Fibroblast of villous mesenchyme (primary cell): ENCODE data around the gene CREB3L1. TPM values are rescaled to one million over a fixed set of nuclear protein-coding genes. Genes with fewer than 3 reads are reported as not detected.

ENCODE experiments used
- DNase-seq: peaks from one replicate; pipeline ENCODE4 v3.0.0-alpha.2; 2010; ENCODE audit warnings: low read depth
- H3K4me3 ChIP-seq: 2 replicates; pipeline ENCODE4 v1.5.1; 2011; ENCODE audit warnings: low read depth, mild to moderate bottlenecking, low read length
- CTCF ChIP-seq: IDR thresholded peaks from 2 replicates; pipeline ENCODE4 v1.5.1; 2012; ENCODE audit warnings: low read depth, mild to moderate bottlenecking, low read length; ENCODE audit not compliant: insufficient read depth
- total RNA-seq: library from RNA; depleted of rRNA; stranded (reverse); fragments of >200 nt; gene quantifications from 2 replicates; pipeline ENCODE4 v1.2.3, GENCODE V29; 2012

Gene CREB3L1
- total RNA-seq, 1 donor = 40.6 TPM

- DNase-seq = peak; percentile 95
- no peak for TF ChIP-seq CTCF
- peak overlapping the region; percentile 12 for H3K4me3 ChIP-seq
Measured at GRCh38 chr11:46273511-46274205, 3.8 kb upstream of the CREB3L1 start.

- H3K4me3 ChIP-seq = no peak overlapping the region
- DNase-seq = peak; percentile 56
- no peak for TF ChIP-seq CTCF
Measured at GRCh38 chr11:46275964-46276641, 1.4 kb upstream of the CREB3L1 start.

GRCh38 chr11:46277313-46277621 lies 195 bp upstream of the CREB3L1 start:
- peak overlapping the region; percentile 99 for H3K4me3 ChIP-seq
- DNase-seq = peak; percentile 82
- no peak for TF ChIP-seq CTCF

GRCh38 chr11:46278387-46279125 lies 1.1 kb downstream of the CREB3L1 start:
- peak overlapping the region; percentile 99 for H3K4me3 ChIP-seq
- peak; percentile 75 for DNase-seq
- peak; percentile 73 for TF ChIP-seq CTCF

GRCh38 chr11:46279126-46280099 lies 2.0 kb downstream of the CREB3L1 start:
- peak; percentile 70 for DNase-seq
- no peak for TF ChIP-seq CTCF
- peak overlapping the region; percentile 99 for H3K4me3 ChIP-seq

GRCh38 chr11:46280706-46281105 lies 3.2 kb downstream of the CREB3L1 start:
- DNase-seq = peak; percentile 32
- no peak for TF ChIP-seq CTCF
- H3K4me3 ChIP-seq = peak overlapping the region; percentile 99
